B cell (primary cell): ENCODE results near the gene SCAF11.

Experiments
- EZH2 ChIP-seq: IDR thresholded peaks from 2 replicates; pipeline ENCODE4 v1.6.1; 2012; ENCODE audit warnings: borderline replicate concordance, low read depth, mild to moderate bottlenecking, moderate library complexity, low read length; ENCODE audit not compliant: insufficient read depth, poor library complexity, severe bottlenecking
- TF ChIP-seq, protein P1 (sequence below): fragments of 200-600 bp; IDR thresholded peaks from one replicate; pipeline ENCODE4 v1.8.0; 2022; ENCODE audit warnings: antibody characterized with exemption, mild to moderate bottlenecking

- TF ChIP-seq, protein P1, sequence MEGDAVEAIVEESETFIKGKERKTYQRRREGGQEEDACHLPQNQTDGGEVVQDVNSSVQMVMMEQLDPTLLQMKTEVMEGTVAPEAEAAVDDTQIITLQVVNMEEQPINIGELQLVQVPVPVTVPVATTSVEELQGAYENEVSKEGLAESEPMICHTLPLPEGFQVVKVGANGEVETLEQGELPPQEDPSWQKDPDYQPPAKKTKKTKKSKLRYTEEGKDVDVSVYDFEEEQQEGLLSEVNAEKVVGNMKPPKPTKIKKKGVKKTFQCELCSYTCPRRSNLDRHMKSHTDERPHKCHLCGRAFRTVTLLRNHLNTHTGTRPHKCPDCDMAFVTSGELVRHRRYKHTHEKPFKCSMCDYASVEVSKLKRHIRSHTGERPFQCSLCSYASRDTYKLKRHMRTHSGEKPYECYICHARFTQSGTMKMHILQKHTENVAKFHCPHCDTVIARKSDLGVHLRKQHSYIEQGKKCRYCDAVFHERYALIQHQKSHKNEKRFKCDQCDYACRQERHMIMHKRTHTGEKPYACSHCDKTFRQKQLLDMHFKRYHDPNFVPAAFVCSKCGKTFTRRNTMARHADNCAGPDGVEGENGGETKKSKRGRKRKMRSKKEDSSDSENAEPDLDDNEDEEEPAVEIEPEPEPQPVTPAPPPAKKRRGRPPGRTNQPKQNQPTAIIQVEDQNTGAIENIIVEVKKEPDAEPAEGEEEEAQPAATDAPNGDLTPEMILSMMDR, result no peak
- TF ChIP-seq EZH2, result no peak
Measured at GRCh38 chr12:45966486-45966885, 23.9 kb downstream of the SCAF11 start.
